GM12878 (cell line): ENCODE data around the gene JAKMIP1. TPM values are rescaled to one million over a fixed set of nuclear protein-coding genes. Genes with fewer than 3 reads are reported as not detected.

Experiments used
- ATAC-seq: fragments of 200-7000 bp; cut with Tn5 transposase; 3 replicates; pipeline ENCODE4 v1.9.1; 2020; ENCODE audit warnings: mild to moderate bottlenecking, moderate library complexity
- BruUV-seq: library from RNA; stranded (reverse); fragments of 400-500 nt; replicated peaks from 2 replicates; lab custom pipeline; 2021; lab: Mats Ljungman, UMichigan
- CTCF ChIA-PET: fragments of 300-600 bp; sonication (Branson Sonifier 250); formaldehyde crosslinking; extraction: SDS; loops from one replicate; lab custom pipeline; 2021; ENCODE audit warnings: inconsistent platforms; lab: Yijun Ruan, JAX
- POLR2A ChIA-PET: fragments of 350-600 bp; formaldehyde crosslinking; extraction: SDS; loops from one replicate; lab custom pipeline; 2021; ENCODE audit warnings: inconsistent platforms; lab: Charles Lee
- RAD21 ChIA-PET: fragments of 300-600 bp; sonication (Branson Sonifier 250); formaldehyde crosslinking; loops from one replicate; lab custom pipeline; 2023; ENCODE audit warnings: antibody characterized with exemption; ENCODE audit not compliant: unreplicated experiment; lab: Charles Lee
- SMC1A ChIA-PET: fragments of 300-600 bp; sonication (Branson Sonifier 250); formaldehyde crosslinking; loops from one replicate; lab custom pipeline; 2023; ENCODE audit not compliant: unreplicated experiment, uncharacterized antibody; lab: Charles Lee
- DNase-seq: peaks from one replicate; pipeline ENCODE4 v3.0.0-alpha.2; 2011; ENCODE audit warnings: low read depth, low spot score
- FAIRE-seq: peaks from 3 replicates; lab custom pipeline; 2011; peaks lifted over from hg19 to GRCh38; lab: Jason Lieb, UNC
- H2AFZ ChIP-seq: 2 replicates; pipeline ENCODE4 v1.6.0; 2011; ENCODE audit warnings: low read depth, low read length, control low read depth; ENCODE audit not compliant: control insufficient read depth
- H3K27ac ChIP-seq: 2 replicates; pipeline ENCODE4 v1.5.1; 2011; ENCODE audit warnings: control low read depth; ENCODE audit not compliant: control insufficient read depth, insufficient read depth
- H3K27me3 ChIP-seq, 2 experiments: replicated peaks in 1 of 2; 2 replicates each; pipeline versions ENCODE4 v1.6.0 to v1.6.1; 2011; ENCODE audit warnings: low read length in 1 of 2; ENCODE audit not compliant: control insufficient read depth in 2 of 2, insufficient read depth in 2 of 2
- H3K36me3 ChIP-seq, 2 experiments: 2 replicates each; pipeline ENCODE4 v1.5.1; 2011; ENCODE audit warnings: low read length in 1 of 2; ENCODE audit not compliant: control insufficient read depth in 2 of 2, insufficient read depth in 2 of 2
- H3K4me1 ChIP-seq: 2 replicates; pipeline ENCODE4 v1.6.1; 2011; ENCODE audit warnings: mild to moderate bottlenecking, low read length, moderate library complexity, mixed read lengths; ENCODE audit not compliant: control insufficient read depth, insufficient read depth
- H3K4me2 ChIP-seq: 2 replicates; pipeline ENCODE4 v1.6.0; 2011; ENCODE audit warnings: control low read depth; ENCODE audit not compliant: control insufficient read depth, insufficient read depth
- H3K4me3 ChIP-seq: fragments of 200-600 bp; sonication (generic); 2 replicates; pipeline ENCODE4 v1.5.1; 2016
- H3K79me2 ChIP-seq: 2 replicates; pipeline ENCODE4 v1.6.0; 2011; ENCODE audit warnings: low read length; ENCODE audit not compliant: control insufficient read depth, insufficient read depth
- H3K9ac ChIP-seq: 2 replicates; pipeline ENCODE4 v1.8.0; 2011; ENCODE audit warnings: low read length, control low read depth, mixed read lengths; ENCODE audit not compliant: control insufficient read depth, insufficient read depth
- H3K9me3 ChIP-seq: replicated peaks from 3 replicates; pipeline ENCODE4 v1.5.1; 2011; ENCODE audit warnings: mild to moderate bottlenecking, low read length; ENCODE audit not compliant: control insufficient read depth, insufficient read depth
- H4K20me1 ChIP-seq: 2 replicates; pipeline ENCODE4 v1.6.0; 2011; ENCODE audit not compliant: control insufficient read depth, insufficient read depth
- ASH2L ChIP-seq: fragments of 300-600, 200-600 bp; sonication (generic); IDR thresholded peaks from 2 replicates; pipeline ENCODE4 v1.6.1; 2017; ENCODE audit warnings: low read depth, mild to moderate bottlenecking, borderline replicate concordance
- BCL11A ChIP-seq: IDR thresholded peaks from 2 replicates; pipeline ENCODE4 v1.6.1; 2011; ENCODE audit warnings: low read depth, low read length
- CBFB ChIP-seq: IDR thresholded peaks from 2 replicates; pipeline ENCODE4 v1.6.1; 2016; ENCODE audit warnings: antibody characterized with exemption, low read depth
- CREB1 ChIP-seq: IDR thresholded peaks from 2 replicates; pipeline ENCODE4 v1.6.1; 2012; ENCODE audit warnings: low read depth, mild to moderate bottlenecking, inconsistent platforms
- IRF4 ChIP-seq: IDR thresholded peaks from 2 replicates; pipeline ENCODE4 v1.6.1; 2011; ENCODE audit warnings: low read depth, low read length
- JUNB ChIP-seq: IDR thresholded peaks from 2 replicates; pipeline ENCODE4 v1.6.1; 2016; ENCODE audit warnings: antibody characterized with exemption, mild to moderate bottlenecking
- MEF2A ChIP-seq: IDR thresholded peaks from 2 replicates; pipeline ENCODE4 v1.6.1; 2011; ENCODE audit warnings: low read depth, mild to moderate bottlenecking, low read length, moderate library complexity; ENCODE audit not compliant: insufficient read depth
- SMC3 ChIP-seq: IDR thresholded peaks from 2 replicates; pipeline ENCODE4 v1.6.1; 2011; ENCODE audit warnings: low read length, improper control_type of control experiment, borderline replicate concordance
- SRF ChIP-seq, 2 experiments: IDR thresholded peaks; 2 replicates each; pipeline ENCODE4 v1.6.1; 2011; ENCODE audit warnings: low read depth in 2 of 2, low read length in 2 of 2, mild to moderate bottlenecking in 1 of 2, moderate library complexity in 1 of 2
- TCF7 ChIP-seq: IDR thresholded peaks from 2 replicates; pipeline ENCODE4 v1.6.1; 2014; ENCODE audit warnings: antibody characterized with exemption, borderline replicate concordance
- WGBS: methylation state at CpG from one replicate; pipeline ENCODE4 v1.1.6; 2016; ENCODE audit warnings: low lambda C conversion rate; ENCODE audit not compliant: insufficient replicate concordance, insufficient coverage; ENCODE audit errors: missing lambda C conversion rate; 5-methylcytosine and 5-hydroxymethylcytosine counted together
- in situ Hi-C: fragments of 300-500 bp; cut with MboI; formaldehyde crosslinking; loops from 9 replicates; pipeline ENCODE4 v1.14.3; 2018; ENCODE audit warnings: mixed read lengths
- intact Hi-C: fragments of 100-400 bp; cut with micrococcal nuclease; formaldehyde crosslinking; loops from one replicate; pipeline ENCODE4 v1.14.2; 2022; ENCODE audit not compliant: unreplicated experiment
- polyA plus RNA-seq, 11 experiments: library from polyadenylated mRNA; depleted of rRNA in 4 of 11; unstranded in 6 of 11; stranded (reverse) in 5 of 11; fragments of >200 nt; fragmentation: Nextera tagmentation in 4 of 11; fragmentation: Illumina TruSeq in 1 of 11; extraction: Ambion mirVana in 4 of 11; extraction: Trizol in 1 of 11; gene quantifications; 1 replicate in 1 of 11; 2 replicates in 10 of 11; pipeline versions ENCODE4 v1.2.1 to v1.2.3, GENCODE V29; 2011 to 2016; ENCODE audit warnings: inconsistent platforms in 2 of 11, missing spikeins in 2 of 11, low read depth in 1 of 11
- total RNA-seq, 4 experiments: library from RNA; depleted of rRNA in 3 of 4; stranded (reverse); fragments of >200 nt in 3 of 4; fragmentation: Illumina TruSeq in 1 of 4; extraction: Trizol in 1 of 4; gene quantifications; 2 replicates each; pipeline versions ENCODE4 v1.2.1 to v1.2.3, GENCODE V29; 2013 to 2021
- TF ChIP-seq, protein P1 (sequence below): IDR thresholded peaks from 2 replicates; pipeline ENCODE4 v1.6.1; 2012; ENCODE audit warnings: low read depth, low read length, improper control_type of control experiment
- TF ChIP-seq, protein P2 (sequence below): fragments of 450-650 bp; IDR thresholded peaks from 2 replicates; pipeline ENCODE4 v1.6.1; 2017; ENCODE audit warnings: mild to moderate bottlenecking, low read depth, inconsistent platforms; ENCODE audit not compliant: poor library complexity, severe bottlenecking

The JAKMIP1 gene
- total and polyA plus RNA-seq, 10 of the 15 experiments (the other 5 are each of a cell fraction or from before 2014, with no cell fraction given) = 0.52 to 16.7 (median 12.3) TPM

DNA sequence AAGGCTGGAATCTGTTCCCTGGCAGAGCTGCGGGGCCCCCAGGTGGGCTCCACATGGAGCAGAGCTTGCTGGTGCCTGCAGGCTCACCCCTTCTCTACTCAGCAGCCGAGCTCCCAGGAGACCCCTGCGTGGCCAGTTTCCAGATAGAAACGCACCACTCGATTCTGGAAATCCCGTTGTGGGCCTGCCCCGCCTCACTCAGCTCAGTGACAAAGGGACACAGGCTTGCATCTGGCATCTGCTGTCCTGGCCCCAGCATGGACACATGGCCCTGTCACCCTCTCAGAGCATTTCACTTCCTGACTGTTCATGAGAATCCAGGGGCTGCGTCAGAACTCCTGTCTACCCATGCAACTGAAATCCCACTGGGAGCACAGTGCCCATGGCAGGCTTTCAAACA is 161.6 kb downstream of the JAKMIP1 start:
- Histone ChIP-seq H3K4me2 (no peak overlapping the region), H3K27me3 (no peaks in the 10 kb centered on the region; a peak in 1 of 4 replicates), H3K4me1 (peaks cover 11% of the 10 kb centered on the region), H3K9me3 (no peaks in the 10 kb centered on the region), H3K36me3 (no peaks in the 10 kb centered on the region), H3K27ac (no peak overlapping the region), H3K9ac (no peak overlapping the region), H4K20me1 (no peaks in the 10 kb centered on the region), H3K79me2 (no peaks in the 10 kb centered on the region), H2AFZ (no peak overlapping the region), H3K4me3 (no peak overlapping the region)
- ChIA-PET POLR2A (no interaction called here), RAD21 (no interaction called here), CTCF (no interaction called here), SMC1A (no interaction called here)
- intact Hi-C loops = no loop called here
- DNase-seq = no peak
- BruUV-seq = no TSS peak
- ATAC-seq = no peak
- in situ Hi-C loops = no loop called here
- no peak for TF ChIP-seq TCF7
- TF ChIP-seq SMC3 = no peak
- TF ChIP-seq SRF (IDR thresholded peaks at IDR 0.05; ENCODE audit: low read depth in 2 of 2, low read length in 2 of 2) = no peak
- TF ChIP-seq, protein P1, sequence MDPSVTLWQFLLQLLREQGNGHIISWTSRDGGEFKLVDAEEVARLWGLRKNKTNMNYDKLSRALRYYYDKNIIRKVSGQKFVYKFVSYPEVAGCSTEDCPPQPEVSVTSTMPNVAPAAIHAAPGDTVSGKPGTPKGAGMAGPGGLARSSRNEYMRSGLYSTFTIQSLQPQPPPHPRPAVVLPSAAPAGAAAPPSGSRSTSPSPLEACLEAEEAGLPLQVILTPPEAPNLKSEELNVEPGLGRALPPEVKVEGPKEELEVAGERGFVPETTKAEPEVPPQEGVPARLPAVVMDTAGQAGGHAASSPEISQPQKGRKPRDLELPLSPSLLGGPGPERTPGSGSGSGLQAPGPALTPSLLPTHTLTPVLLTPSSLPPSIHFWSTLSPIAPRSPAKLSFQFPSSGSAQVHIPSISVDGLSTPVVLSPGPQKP = no peak
- TF ChIP-seq BCL11A = no peak
- no peak for TF ChIP-seq ASH2L
- WGBS = 57% methylated on average over 8 of the region's 8 CpGs
- FAIRE-seq = no peak

DNA sequence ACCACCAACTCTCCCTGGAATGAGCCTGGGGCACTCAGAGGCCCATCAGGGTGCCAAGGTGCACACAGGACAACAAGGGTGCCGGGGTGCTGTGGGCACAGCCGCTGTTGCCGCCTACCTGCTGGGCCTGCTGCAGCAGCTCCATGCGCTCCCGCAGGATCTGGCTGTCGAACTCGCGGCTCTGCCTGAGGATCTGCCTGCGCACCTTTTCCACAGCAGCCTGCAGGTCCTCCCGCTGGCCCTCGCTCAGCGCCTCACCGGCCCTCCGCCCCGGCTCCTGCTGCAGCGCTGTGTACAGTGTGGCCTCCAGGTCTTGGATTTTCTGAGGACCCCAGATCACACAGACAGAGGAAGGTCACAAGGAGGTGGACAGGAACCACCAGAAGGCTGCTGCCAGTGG is 164.6 kb downstream of the JAKMIP1 start:
- SMC1A ChIA-PET = no interaction called here
- in situ Hi-C loops = no loop called here

More for the DNA sequence above, 164.6 kb downstream of the JAKMIP1 start:
- Histone ChIP-seq H3K9ac (no peak overlapping the region), H3K4me3 (no peak overlapping the region)
- TF ChIP-seq, protein P2, sequence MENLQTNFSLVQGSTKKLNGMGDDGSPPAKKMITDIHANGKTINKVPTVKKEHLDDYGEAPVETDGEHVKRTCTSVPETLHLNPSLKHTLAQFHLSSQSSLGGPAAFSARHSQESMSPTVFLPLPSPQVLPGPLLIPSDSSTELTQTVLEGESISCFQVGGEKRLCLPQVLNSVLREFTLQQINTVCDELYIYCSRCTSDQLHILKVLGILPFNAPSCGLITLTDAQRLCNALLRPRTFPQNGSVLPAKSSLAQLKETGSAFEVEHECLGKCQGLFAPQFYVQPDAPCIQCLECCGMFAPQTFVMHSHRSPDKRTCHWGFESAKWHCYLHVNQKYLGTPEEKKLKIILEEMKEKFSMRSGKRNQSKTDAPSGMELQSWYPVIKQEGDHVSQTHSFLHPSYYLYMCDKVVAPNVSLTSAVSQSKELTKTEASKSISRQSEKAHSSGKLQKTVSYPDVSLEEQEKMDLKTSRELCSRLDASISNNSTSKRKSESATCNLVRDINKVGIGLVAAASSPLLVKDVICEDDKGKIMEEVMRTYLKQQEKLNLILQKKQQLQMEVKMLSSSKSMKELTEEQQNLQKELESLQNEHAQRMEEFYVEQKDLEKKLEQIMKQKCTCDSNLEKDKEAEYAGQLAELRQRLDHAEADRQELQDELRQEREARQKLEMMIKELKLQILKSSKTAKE = no peak
- TF ChIP-seq MEF2A = no peak
- no peak for TF ChIP-seq IRF4
- TF ChIP-seq CBFB = no peak
- no peak for TF ChIP-seq JUNB
- no peak for TF ChIP-seq CREB1
- TF ChIP-seq, all 136 proteins: peak for 0
- H4K20me1 ChIP-seq = no peaks in the 10 kb centered on the region
- no peaks in the 10 kb centered on the region for H3K9me3 ChIP-seq
- no peak overlapping the region for H2AFZ ChIP-seq
- H3K79me2 ChIP-seq = no peaks in the 10 kb centered on the region
- ATAC-seq (no peak), DNase-seq (no peak), FAIRE-seq (no peak)
- no peaks in the 10 kb centered on the region; a peak in 1 of 4 replicates for H3K27me3 ChIP-seq
- ChIA-PET CTCF (no interaction called here), RAD21 (no interaction called here), POLR2A (no interaction called here)
- no peaks in the 10 kb centered on the region for H3K36me3 ChIP-seq
- BruUV-seq = no TSS peak
- 71% methylated on average over 16 of the region's 16 CpGs for WGBS
- no peak overlapping the region for H3K4me2 ChIP-seq
- H3K4me1 ChIP-seq = peaks cover under 1% of the 10 kb centered on the region; the same call in 1 of the 2 replicates
- intact Hi-C loops = no loop called here
- H3K27ac ChIP-seq = no peak overlapping the region
